Heart right ventricle (tissue), 16 donors: Measurements from ENCODE around the gene ARID4B. TPM values are rescaled to one million over a fixed set of nuclear protein-coding genes. Genes with fewer than 3 reads are reported as not detected.
A peak's percentile ranks its signal among the peaks of the same experiment; 100 is the strongest.

Experiments
- ATAC-seq, 8 donors: fragments of 200-7000 bp; cut with Tn5 transposase; one replicate each; pipeline ENCODE4 v1.9.1; 2020; ENCODE audit warnings: mild to moderate bottlenecking in 8 of 8, moderate library complexity in 8 of 8, moderate number of reproducible peaks in 1 of 8
- DNase-seq, 2 donors: peaks; one replicate each; pipeline ENCODE4 v3.0.0-alpha.2; 2020
- H3K27ac ChIP-seq, 10 donors: fragments of 200-600 bp; sonication (generic) in 2 of 10; one replicate each; pipeline versions ENCODE4 v1.5.0 to v1.8.0; 2020 to 2022; ENCODE audit warnings: mild to moderate bottlenecking in 3 of 10
- H3K27me3 ChIP-seq, 7 donors: fragments of 200-600 bp; one replicate each; pipeline ENCODE4 v1.8.0; 2021 to 2022; ENCODE audit warnings: mild to moderate bottlenecking in 2 of 7
- H3K36me3 ChIP-seq, 9 donors: fragments of 200-600 bp; sonication (generic) in 1 of 9; one replicate each; pipeline versions ENCODE4 v1.5.0 to v1.8.0; 2020 to 2022; ENCODE audit warnings: mild to moderate bottlenecking in 2 of 9
- H3K4me1 ChIP-seq, 9 donors: fragments of 200-600 bp; sonication (generic) in 1 of 9; one replicate each; pipeline versions ENCODE4 v1.5.0 to v1.8.0; 2020 to 2022; ENCODE audit warnings: mild to moderate bottlenecking in 4 of 9
- H3K4me3 ChIP-seq, 10 donors: fragments of 200-600 bp; sonication (generic) in 2 of 10; one replicate each; pipeline versions ENCODE4 v1.5.0 to v1.8.0; 2020 to 2022; ENCODE audit warnings: mild to moderate bottlenecking in 7 of 10, moderate library complexity in 2 of 10
- H3K9me3 ChIP-seq, 11 donors: fragments of 200-600 bp in 10 of 11; sonication (generic) in 2 of 11; one replicate each; pipeline versions ENCODE4 v1.5.0 to v1.8.0; 2013 to 2022; ENCODE audit warnings: mild to moderate bottlenecking in 2 of 11, control low read depth in 1 of 11, moderate library complexity in 1 of 11
- CTCF ChIP-seq, 9 donors: fragments of 200-600 bp; sonication (generic) in 2 of 9; IDR thresholded peaks; one replicate each; pipeline versions ENCODE4 v1.5.0 to v1.8.0; 2021 to 2022; ENCODE audit warnings: antibody characterized with exemption in 9 of 9, mild to moderate bottlenecking in 5 of 9, moderate library complexity in 1 of 9
- WGBS, 2 donors: extraction: QIAGEN DNeasy Blood & Tissue Kit; methylation state at CpG; one replicate each; pipeline ENCODE4 v1.1.7; 2013; ENCODE audit warnings: inconsistent platforms in 1 of 2; 5-methylcytosine and 5-hydroxymethylcytosine counted together
- intact Hi-C, 10 donors: fragments of 100-400 bp; cut with DNase I; formaldehyde crosslinking; loops; one replicate each; pipeline versions ENCODE4 v1.11.1 to v1.14.2; 2022
- polyA plus RNA-seq, 2 donors: library from polyadenylated mRNA; stranded (reverse); fragments of 200-250 nt; gene quantifications; one replicate each; pipeline ENCODE4 v1.2.3, GENCODE V29; 2013
- total RNA-seq, 10 donors: library from RNA; stranded (reverse); fragmentation: NEBNext Ultra II Directional in 3 of 10; extraction: Animal tissue kit (Norgen Biotek cat#: 25700) in 3 of 10; gene quantifications; one replicate each; pipeline versions ENCODE4 v1.2.1 to v1.2.4, GENCODE V29; 2021 to 2023
- donor health status: Arrhythmogenic right ventricular cardiomyopathy.
- donor health status: ischemic (EF 13 %, LVEDD 7.1; RV severe dilation, severe dysfunction).
- donor health status: healthy with polysubstance abuse.
- donor health status: DM: no; HTN: yes; CAD: no.
- donor health status: DM: no; HTN: no; CAD: no.
- donor health status: ischemic (EF 25% LVEDD 6.9; RV normal size, moderate dysfunction).
- donor health status: ischemic (EF 25% LVEDD 5.7; RV mildly dilated, moderate dysfunction).
- donor health status: healthy.
- donor health status: DM: yes; HTN: yes; CAD: no.
- donor health status: Ischemic cardiomyopathy.
- donor health status: ischemic (EF 35%, LVEDD 5.7; RV mildly dilated, moderate dysfunction).
- donor health status: nonischemic (EF 11% LVEDD 7.7; RV severe dilation, severe dysfunction).
- donor health status: DM: yes; HTN: yes; CAD: no.
- donor health status: PGD.
- donor health status: ischemic (EF 29% LVEDD 5.4; RV normal size, mild dysfunction).
- donor health status: nonischemic (EF 23%, LVEDD 6.1; RV moderate dilation, normal function).

The ARID4B gene
- total and polyA plus RNA-seq, 12 donors, result 4.8 to 21.5 (median 15.5) TPM

DNA sequence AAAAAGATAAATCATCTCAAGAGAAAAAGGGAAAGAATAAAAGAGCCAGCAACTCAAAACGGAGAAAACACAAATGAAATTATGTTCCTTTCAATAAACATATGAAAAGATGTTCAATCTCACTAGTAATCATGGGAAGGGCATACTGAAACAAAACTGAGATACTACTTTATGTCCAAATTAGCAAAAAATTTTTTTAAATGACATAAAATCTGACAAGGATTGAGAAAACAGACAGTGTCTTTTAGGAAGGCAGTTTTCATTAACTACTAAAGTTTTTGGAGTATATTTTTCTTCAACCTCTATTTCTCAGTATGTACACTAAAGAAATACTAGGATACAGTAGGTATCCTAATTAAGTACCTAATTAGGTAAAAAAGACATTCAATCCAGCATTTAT, 73.3 kb downstream of the ARID4B start:
- ATAC-seq, result no peak
- H3K9me3 ChIP-seq, result no peaks in the 10 kb centered on the region
- DNase-seq, result no peak
- H3K27me3 ChIP-seq, result no peaks in the 10 kb centered on the region
- peaks cover 0 to 52% (median 0%) of the 10 kb centered on the region in 9 donors for H3K36me3 ChIP-seq
- intact Hi-C loops, result loop anchor here in 7 of 10 donors (1.0 to 10.0 kb wide), 8 partner anchors 60 to 168 kb away; partner anchors contain the start of genes ARID4B (in 2 of the 7) and GGPS1 (in 2 of the 7)
- peaks cover 0 to 27% (median 9%) of the 10 kb centered on the region in 9 donors for H3K4me1 ChIP-seq
- H3K4me3 ChIP-seq, result no peak overlapping the region
- 89 to 93% methylated on average over 1 of the region's 1 CpG for WGBS, 2 donors
- no peak overlapping the region for H3K27ac ChIP-seq
- no peak for TF ChIP-seq CTCF (IDR thresholded peaks at IDR 0.05)

DNA sequence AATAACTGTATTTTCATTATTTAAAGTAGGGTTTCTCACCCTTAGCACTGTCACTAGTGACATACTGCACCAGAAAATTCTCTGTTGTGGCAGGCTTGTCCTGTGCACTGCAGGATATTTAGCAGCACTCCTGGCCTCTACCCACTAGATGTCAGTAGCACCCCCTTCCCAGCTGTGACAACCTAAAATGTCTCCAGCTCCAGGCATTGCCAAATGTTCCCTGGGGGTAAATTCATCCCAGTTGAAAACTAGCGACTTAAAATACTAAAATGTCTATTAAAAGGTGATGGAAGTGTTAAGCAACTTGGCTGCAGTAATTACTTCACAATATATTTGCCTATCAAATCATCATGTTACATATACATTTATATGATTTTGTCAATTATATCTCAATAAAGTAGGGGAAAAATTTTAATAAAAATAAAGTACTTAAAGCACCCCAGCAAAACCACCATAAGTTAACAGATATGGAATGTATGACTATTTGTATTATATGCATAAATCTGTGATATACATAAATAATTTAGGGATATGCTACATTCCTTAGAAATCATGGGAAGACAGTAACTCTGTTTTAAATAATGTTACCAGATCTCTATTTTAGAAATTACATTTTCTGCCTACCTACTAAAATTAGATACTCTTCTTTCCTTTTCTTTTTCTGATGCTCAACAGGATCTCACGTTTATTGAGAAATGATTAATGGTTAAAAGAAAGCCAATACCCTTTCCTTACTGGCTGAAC, 74.6 kb downstream of the ARID4B start:
- no peaks in the 10 kb centered on the region for H3K9me3 ChIP-seq
- DNase-seq, result peak in 1 of 2 donors; percentile 64

GRCh38 chr1:235250430-235250829, 77.5 kb downstream of the ARID4B start:
- ATAC-seq (no peak), DNase-seq (no peak)
- no peak for TF ChIP-seq CTCF (IDR thresholded peaks at IDR 0.05)
- H3K4me1 ChIP-seq, result peaks cover 0 to 22% (median 0%) of the 10 kb centered on the region in 9 donors
- H3K4me3 ChIP-seq, result no peak overlapping the region
- H3K36me3 ChIP-seq, result peaks cover 0 to 61% (median 0%) of the 10 kb centered on the region in 9 donors
- intact Hi-C loops, result loop anchor here in 6 of 10 donors (5.0 to 10.0 kb wide), 6 partner anchors 64 to 172 kb away; partner anchors contain the start of genes ARID4B (in 1 of the 6) and GGPS1 (in 1 of the 6)
- no peaks in the 10 kb centered on the region for H3K9me3 ChIP-seq
- H3K27me3 ChIP-seq, result no peaks in the 10 kb centered on the region
- 92 to 93% methylated on average over 3 of the region's 3 CpGs for WGBS, 2 donors
- no peak overlapping the region for H3K27ac ChIP-seq

More for the DNA sequence above, 74.6 kb downstream of the ARID4B start:
- WGBS, 2 donors, result 36 to 48% methylated on average over 2 of the region's 2 CpGs
- peak; percentile 78 to 96 (median 92) for ATAC-seq
- peak; percentile 63 to 92 (median 89) for TF ChIP-seq CTCF (IDR thresholded peaks at IDR 0.05)
- H3K27ac ChIP-seq, result no peak overlapping the region
- no peaks in the 10 kb centered on the region for H3K27me3 ChIP-seq
- peaks cover 0 to 58% (median 0%) of the 10 kb centered on the region in 9 donors for H3K36me3 ChIP-seq
- H3K4me3 ChIP-seq, result no peak overlapping the region
- intact Hi-C loops, result loop anchor here (1.0 to 10.0 kb wide), 10 partner anchors 61 to 169 kb away; partner anchors contain the start of genes ARID4B (in 2 of the 10) and GGPS1 (in 2 of the 10)
- H3K4me1 ChIP-seq, result peaks cover 0 to 14% (median 0%) of the 10 kb centered on the region in 9 donors

DNA sequence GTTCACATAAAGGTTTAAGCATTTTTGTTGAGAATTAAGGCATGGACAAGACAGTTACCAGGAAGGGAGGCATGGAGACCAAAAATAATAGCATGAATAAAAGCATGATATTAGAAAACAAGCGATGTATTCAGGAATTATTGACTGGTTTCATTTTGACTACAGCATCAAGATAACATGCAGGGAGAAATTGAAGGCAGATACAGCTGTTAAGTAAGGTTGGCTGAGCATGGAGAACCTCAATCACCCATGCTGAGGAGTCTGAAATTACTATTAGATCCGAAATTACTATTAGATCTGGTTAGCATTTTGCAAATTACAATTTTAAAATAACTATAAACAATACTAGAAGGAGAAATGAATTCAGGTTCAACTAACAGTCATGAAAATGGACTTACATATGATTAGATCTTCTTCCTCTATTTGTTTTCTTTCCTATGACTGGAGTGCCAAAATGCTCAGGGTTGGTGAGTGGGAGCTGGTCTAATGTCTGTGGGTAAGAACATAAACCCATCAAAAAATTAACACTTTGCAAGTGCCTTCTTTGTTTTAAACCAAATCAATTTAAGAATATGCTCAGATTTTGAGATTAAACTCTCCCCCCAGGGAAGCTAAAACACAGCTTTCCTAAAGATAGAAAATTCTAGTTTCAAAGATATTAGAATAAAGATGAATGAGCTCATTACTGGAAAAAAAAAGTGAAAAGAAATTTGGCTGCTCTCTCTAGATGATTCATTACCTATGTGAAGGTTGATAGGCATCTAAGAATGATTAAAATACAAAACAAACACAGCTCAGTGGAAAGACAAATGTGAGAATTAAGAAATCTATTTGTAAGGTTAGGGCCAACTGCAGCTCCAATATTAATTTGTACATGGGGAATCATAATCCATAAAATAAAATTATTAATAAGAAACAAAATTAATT, 81.7 kb downstream of the ARID4B start:
- Histone ChIP-seq H3K4me3 (no peak overlapping the region), H3K27ac (peak overlapping the region in 2 of 10 donors; percentile 8 to 27), H3K36me3 (peaks cover 0 to 68% (median 0%) of the 10 kb centered on the region in 9 donors), H3K27me3 (no peaks in the 10 kb centered on the region), H3K4me1 (peaks cover 0 to 26% (median 0%) of the 10 kb centered on the region in 9 donors), H3K9me3 (no peaks in the 10 kb centered on the region)
- 69 to 84% methylated on average over 2 of the region's 2 CpGs for WGBS, 2 donors
- ATAC-seq, result no peak
- DNase-seq, result no peak
- intact Hi-C loops, result no loop called here
- TF ChIP-seq CTCF (IDR thresholded peaks at IDR 0.05), result no peak
